Naive B cell (primary cell): Measurements from ENCODE around the gene EIF4G3. TPM values are rescaled to one million over a fixed set of nuclear protein-coding genes. Genes with fewer than 3 reads are reported as not detected.
"Not testable (repeated sequence)": the region's sequence is repeated elsewhere in the genome, so short reads cannot be mapped to it uniquely, and the experiment has no call there.

ENCODE experiments used
- ATAC-seq, 2 donors: fragments of 150-1000 bp; cut with Tn5 transposase; 2 replicates each; pipeline ENCODE4 v1.10.0; 2021; ENCODE audit warnings: low read depth in 2 of 2, mild to moderate bottlenecking in 2 of 2, moderate library complexity in 2 of 2
- DNase-seq: peaks from one replicate; pipeline ENCODE4 v3.0.0; 2022
- H3K27ac Mint-ChIP-seq, 6 donors: one replicate each; pipeline ENCODE4 v1.8.0; 2020 to 2022; ENCODE audit warnings: mild to moderate bottlenecking in 6 of 6, mixed read lengths in 6 of 6, moderate library complexity in 5 of 6, inconsistent platforms in 2 of 6
- H3K27me3 Mint-ChIP-seq, 3 donors: one replicate each; pipeline ENCODE4 v1.8.0; 2021 to 2022; ENCODE audit warnings: mixed read lengths in 3 of 3, mild to moderate bottlenecking in 1 of 3
- H3K36me3 Mint-ChIP-seq, 2 donors: one replicate each; pipeline ENCODE4 v1.8.0; 2020 to 2022; ENCODE audit warnings: mixed read lengths in 2 of 2, inconsistent platforms in 1 of 2, mild to moderate bottlenecking in 1 of 2
- H3K4me1 Mint-ChIP-seq, 3 donors: one replicate each; pipeline ENCODE4 v1.8.0; 2020 to 2022; ENCODE audit warnings: mixed read lengths in 3 of 3, inconsistent platforms in 1 of 3, mild to moderate bottlenecking in 1 of 3, moderate library complexity in 1 of 3
- H3K4me3 Mint-ChIP-seq, 8 donors: one replicate each; pipeline ENCODE4 v1.8.0; 2020 to 2022; ENCODE audit warnings: mild to moderate bottlenecking in 8 of 8, mixed read lengths in 8 of 8, moderate library complexity in 8 of 8, inconsistent platforms in 2 of 8
- H3K9me3 Mint-ChIP-seq, 7 donors: one replicate each; pipeline ENCODE4 v1.8.0; 2020 to 2022; ENCODE audit warnings: mixed read lengths in 7 of 7, mild to moderate bottlenecking in 5 of 7, inconsistent platforms in 2 of 7, moderate library complexity in 1 of 7
- polyA plus RNA-seq, 6 donors: library from polyadenylated mRNA; unstranded; fragments of 300-500 nt; fragmentation: Illumina TruSeq; gene quantifications; one replicate each; pipeline ENCODE4 v1.2.3, GENCODE V29; 2021; ENCODE audit warnings: low read depth in 6 of 6

Gene EIF4G3
- polyA plus RNA-seq, 6 donors from 2014 or later = 12.2 to 29.2 (median 16.0) TPM

DNA sequence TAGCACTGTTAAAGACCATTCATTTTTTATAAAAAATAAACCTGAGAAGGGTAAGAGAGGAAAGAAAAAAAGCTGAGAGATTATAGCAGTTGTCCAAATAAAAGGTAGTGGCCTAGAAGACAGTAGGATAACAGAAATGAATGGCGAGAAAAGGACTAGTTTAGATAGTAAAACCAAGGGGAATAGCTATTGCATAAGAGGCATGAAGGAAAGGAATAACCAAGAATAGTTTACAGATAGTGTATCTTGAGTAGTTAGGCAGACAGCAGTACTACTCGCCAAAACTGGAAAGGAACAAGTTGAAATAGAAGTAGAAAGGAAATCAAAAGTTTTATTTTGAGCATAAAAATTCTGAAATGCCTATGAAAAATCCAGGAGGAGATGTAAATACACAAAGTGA is 70.5 kb downstream of the EIF4G3 start:
- DNase-seq (no peak), ATAC-seq (no peak)
- Mint-ChIP-seq H3K36me3 (peaks cover 4 to 7% of the 10 kb centered on the region in 2 donors), H3K9me3 (no peaks in the 10 kb centered on the region), H3K27ac (peak overlapping the region in 1 of 6 donors; percentile 15), H3K27me3 (no peaks in the 10 kb centered on the region), H3K4me3 (no peak overlapping the region), H3K4me1 (no peaks in the 10 kb centered on the region)

DNA sequence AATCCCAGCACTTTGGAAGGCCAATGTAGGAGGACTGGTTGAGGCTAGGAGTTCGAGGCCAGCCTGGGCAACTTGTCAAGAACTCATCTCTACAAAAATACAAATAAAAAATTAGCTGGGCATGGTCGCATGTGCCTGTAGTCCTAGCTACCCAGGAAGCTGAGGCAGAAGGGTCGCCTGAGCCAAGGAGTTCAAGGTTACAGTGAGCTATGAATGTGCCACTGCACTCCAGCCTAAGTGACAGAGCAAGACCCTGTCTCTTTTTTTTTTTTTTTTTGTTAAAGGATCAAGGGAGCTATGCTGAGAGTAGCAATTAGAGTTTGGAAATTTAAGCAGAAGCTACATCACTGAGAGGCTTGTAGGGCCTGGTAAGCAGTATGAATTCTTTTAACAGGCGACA is 70.9 kb downstream of the EIF4G3 start:
- no peak for ATAC-seq
- peak overlapping the region in 3 of 6 donors; percentile 15 to 78 (median 49) for H3K27ac Mint-ChIP-seq

DNA sequence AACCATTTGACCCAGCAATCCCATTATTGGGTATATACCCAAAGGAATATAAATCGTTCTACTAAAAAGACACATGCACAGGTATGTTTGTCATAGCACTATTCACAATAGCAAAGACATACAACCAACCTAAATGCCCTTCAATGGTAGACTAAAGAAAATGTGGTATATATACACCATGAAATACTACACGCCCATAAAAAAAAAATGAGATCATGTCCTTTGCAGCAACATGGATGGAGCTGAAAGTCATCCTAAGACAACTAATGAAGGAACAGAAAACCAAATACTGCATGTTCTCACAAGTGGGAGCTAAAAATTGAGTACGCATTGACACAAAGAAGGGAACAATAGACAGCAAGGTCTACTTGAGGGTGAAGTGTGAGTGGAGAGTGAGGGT is 72.0 kb downstream of the EIF4G3 start:
- Mint-ChIP-seq H3K4me3 (no peak overlapping the region), H3K4me1 (peaks cover 0 to 9% (median 0%) of the 10 kb centered on the region in 3 donors), H3K27me3 (no peaks in the 10 kb centered on the region), H3K9me3 (no peaks in the 10 kb centered on the region), H3K36me3 (peaks cover 4 to 7% of the 10 kb centered on the region in 2 donors), H3K27ac (no peak overlapping the region)
- no peak for ATAC-seq
- no peak for DNase-seq

More for the DNA sequence above, 70.9 kb downstream of the EIF4G3 start:
- H3K4me1 Mint-ChIP-seq = peaks cover 0 to 1% (median 0%) of the 10 kb centered on the region in 3 donors
- peaks cover 4 to 7% of the 10 kb centered on the region in 2 donors for H3K36me3 Mint-ChIP-seq
- H3K9me3 Mint-ChIP-seq = no peaks in the 10 kb centered on the region
- H3K27me3 Mint-ChIP-seq = no peaks in the 10 kb centered on the region
- no peak for DNase-seq
- no peak overlapping the region for H3K4me3 Mint-ChIP-seq

DNA sequence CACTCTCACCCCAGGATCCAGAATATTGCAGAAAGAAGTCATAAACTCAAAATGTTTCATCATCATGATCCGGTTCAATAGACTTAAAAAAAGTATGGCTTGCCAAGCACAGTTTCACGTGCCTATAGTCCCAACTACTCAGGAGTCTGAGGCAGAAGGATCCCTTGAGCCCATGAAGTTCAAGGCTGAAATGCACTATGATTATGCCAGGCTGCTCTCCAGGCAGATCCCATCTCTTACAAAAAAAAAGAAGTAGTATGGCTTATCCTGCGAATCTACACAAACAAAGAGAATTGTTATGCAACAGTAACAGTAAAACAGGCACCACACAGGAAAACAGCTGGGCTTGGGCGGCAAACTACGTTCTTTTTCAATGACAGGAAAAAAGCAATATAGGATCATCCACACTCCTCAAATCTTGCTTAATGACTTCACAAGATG is 76.2 kb downstream of the EIF4G3 start:
- no peak for ATAC-seq
- H3K27me3 Mint-ChIP-seq = no peaks in the 10 kb centered on the region
- DNase-seq = no peak
- peaks cover 0 to 13% (median 7%) of the 10 kb centered on the region in 3 donors for H3K4me1 Mint-ChIP-seq
- H3K9me3 Mint-ChIP-seq = no peaks in the 10 kb centered on the region
- peaks cover 4 to 7% of the 10 kb centered on the region in 2 donors for H3K36me3 Mint-ChIP-seq
- H3K4me3 Mint-ChIP-seq = peak overlapping the region in 1 of 8 donors; percentile 10
- peak overlapping the region in 1 of 6 donors; percentile 83 for H3K27ac Mint-ChIP-seq

DNA sequence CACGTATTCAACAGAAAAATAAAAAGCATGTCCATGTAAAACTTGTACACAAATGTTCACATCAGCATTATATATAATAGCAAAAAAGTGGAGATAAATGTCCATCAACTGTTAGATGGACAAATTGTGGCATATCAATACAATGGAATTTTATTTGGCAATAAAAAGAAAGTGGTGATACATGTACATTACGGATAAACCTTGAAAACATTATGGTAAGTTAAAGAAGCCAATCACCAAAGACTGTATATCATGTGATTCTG is 76.9 kb downstream of the EIF4G3 start:
- H3K9me3 Mint-ChIP-seq = no peaks in the 10 kb centered on the region
- ATAC-seq = no peak

DNA sequence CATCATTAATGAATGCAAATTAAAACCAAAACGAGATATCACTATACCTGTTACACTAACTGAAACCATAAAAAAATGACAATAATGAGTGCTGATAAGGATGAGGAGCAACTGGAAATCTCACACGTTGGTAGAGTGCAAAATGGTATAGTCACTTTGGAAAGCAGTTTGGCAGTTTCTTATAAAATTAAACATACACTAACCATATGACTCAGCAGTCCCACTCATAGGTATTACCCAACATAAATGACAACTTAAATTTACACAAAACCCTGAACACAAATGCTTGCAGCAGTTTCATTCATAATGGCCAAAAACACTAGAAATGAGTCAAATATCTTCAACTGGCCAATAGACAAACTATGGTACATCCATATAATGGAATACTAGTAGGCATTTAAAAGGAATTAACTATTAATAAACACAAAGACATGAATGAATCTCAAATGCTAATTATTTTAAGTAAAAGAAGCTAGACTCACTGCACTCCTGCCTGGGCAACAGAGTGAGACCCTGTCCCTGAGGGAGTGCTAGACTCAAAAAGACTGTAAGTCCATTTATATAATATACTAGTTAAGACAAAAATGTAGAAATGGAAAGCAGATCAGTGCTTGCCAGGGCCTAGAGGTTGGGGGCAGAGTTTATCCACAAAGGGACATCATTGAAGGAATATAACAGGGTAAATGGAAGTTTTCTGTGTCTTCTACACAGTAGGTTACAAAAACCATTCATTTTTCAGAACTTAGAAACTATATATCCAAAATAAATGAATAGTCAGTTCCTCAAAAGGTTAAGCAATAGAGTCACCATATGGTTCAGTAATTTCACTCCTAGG is 77.4 kb downstream of the EIF4G3 start:
- Mint-ChIP-seq H3K4me1 (peaks cover 0 to 13% (median 7%) of the 10 kb centered on the region in 3 donors), H3K9me3 (peaks cover 0 to 3% (median 0%) of the 10 kb centered on the region in 7 donors), H3K36me3 (peaks cover 0 to 4% of the 10 kb centered on the region in 2 donors), H3K27me3 (no peaks in the 10 kb centered on the region), H3K4me3 (no peak overlapping the region), H3K27ac (peak overlapping the region in 3 of 6 donors; percentile 4 to 77 (median 69))
- no peak for DNase-seq
- no peak for ATAC-seq

More for the DNA sequence above, 76.9 kb downstream of the EIF4G3 start:
- no peak overlapping the region for H3K4me3 Mint-ChIP-seq
- H3K4me1 Mint-ChIP-seq = peaks cover 0 to 13% (median 7%) of the 10 kb centered on the region in 3 donors
- peaks cover 4 to 6% of the 10 kb centered on the region in 2 donors for H3K36me3 Mint-ChIP-seq
- no peaks in the 10 kb centered on the region for H3K27me3 Mint-ChIP-seq
- peak overlapping the region in 1 of 6 donors; percentile 4 for H3K27ac Mint-ChIP-seq
- DNase-seq = no peak

DNA sequence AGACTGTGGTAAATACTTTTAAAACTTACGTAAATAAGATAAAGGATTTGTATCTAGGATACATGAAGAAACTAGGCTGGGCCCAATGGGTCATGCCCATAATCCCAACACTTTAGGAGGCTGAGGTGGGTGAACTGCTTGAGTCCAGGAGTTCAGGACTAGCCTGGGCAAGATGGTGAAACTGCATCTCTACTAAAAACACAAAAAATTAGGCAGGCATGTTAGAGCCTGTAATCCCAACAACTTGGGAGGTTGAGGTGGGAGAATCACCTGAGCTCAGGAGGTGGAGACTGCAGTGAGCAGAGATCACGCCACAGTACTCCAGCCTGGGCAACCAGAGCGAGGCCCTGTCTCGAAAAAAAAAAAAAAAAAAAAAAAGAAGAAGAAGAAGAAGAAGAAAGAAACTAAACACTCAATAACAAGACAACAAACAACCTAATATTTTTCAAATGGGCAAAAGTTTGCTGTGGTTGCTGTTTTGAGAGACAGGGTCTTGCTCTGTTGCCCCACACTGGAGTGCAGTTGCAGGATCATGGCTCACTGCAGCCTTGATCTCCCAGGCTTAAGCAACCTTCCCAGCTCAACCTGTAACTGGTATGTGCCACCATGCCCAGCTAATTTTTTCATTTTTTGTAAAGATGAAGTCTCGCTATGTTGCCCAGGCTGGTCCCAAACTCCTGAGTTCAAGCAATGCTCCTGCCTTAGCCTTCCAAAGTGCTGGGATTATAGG is 78.3 kb downstream of the EIF4G3 start:
- DNase-seq = no peak
- H3K9me3 Mint-ChIP-seq = peaks cover 0 to 3% (median 0%) of the 10 kb centered on the region in 7 donors

DNA sequence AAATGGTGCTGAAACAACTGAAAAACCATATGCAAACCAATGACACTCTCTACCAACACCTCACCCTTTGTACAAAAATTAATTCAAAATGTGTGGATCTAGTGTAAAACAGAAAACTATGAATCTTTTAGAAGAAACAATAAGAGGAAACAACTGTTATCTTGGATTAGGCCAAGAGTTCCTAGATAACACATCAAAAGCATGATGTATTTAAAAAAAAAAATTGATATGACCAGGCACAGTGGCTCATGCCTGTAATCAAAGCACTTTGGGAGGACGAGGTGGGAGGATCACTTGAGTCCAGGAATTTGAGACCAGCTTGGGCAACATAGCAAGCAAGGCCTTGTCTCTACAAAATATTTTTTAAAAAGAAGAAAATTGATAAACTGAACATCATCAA is 79.0 kb downstream of the EIF4G3 start:
- Mint-ChIP-seq H3K4me3 (no peak overlapping the region), H3K36me3 (peaks cover 0 to 4% of the 10 kb centered on the region in 2 donors), H3K27me3 (no peaks in the 10 kb centered on the region), H3K9me3 (peaks cover 0 to 6% (median 0%) of the 10 kb centered on the region in 7 donors), H3K27ac (peak overlapping the region in 1 of 6 donors; percentile 78), H3K4me1 (peaks cover 0 to 13% (median 7%) of the 10 kb centered on the region in 3 donors)
- ATAC-seq (no peak), DNase-seq (no peak)

More for the DNA sequence above, 78.3 kb downstream of the EIF4G3 start:
- H3K36me3 Mint-ChIP-seq = peaks cover 0 to 4% of the 10 kb centered on the region in 2 donors
- H3K4me1 Mint-ChIP-seq = peaks cover 0 to 13% (median 7%) of the 10 kb centered on the region in 3 donors
- no peak overlapping the region for H3K4me3 Mint-ChIP-seq
- peak overlapping the region in 2 of 6 donors; percentile 77 to 78 for H3K27ac Mint-ChIP-seq
- H3K27me3 Mint-ChIP-seq = no peaks in the 10 kb centered on the region
- no peak for ATAC-seq

DNA sequence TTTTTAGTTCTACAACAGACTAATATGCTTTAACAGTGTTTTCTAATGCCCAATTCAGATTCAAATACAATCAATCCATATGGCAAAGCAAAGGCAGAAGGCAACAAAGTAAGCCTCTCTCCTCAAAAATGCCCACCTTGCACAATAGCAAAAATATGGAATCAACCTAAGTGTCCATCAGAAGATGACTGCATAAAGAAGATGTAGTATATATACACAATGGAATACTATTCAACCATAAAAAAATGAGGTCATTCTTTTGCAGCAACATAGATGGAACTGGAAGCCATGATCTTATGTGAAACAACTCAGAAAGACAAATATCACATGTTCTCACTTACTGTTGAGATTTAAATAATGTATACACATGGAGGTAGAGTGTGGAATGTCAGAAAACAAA is 80.7 kb downstream of the EIF4G3 start:
- peaks cover 0 to 4% of the 10 kb centered on the region in 2 donors for H3K36me3 Mint-ChIP-seq
- H3K27ac Mint-ChIP-seq = peak overlapping the region in 2 of 6 donors; percentile 17 to 79
- peaks cover 6 to 23% (median 18%) of the 10 kb centered on the region in 3 donors for H3K4me1 Mint-ChIP-seq

DNA sequence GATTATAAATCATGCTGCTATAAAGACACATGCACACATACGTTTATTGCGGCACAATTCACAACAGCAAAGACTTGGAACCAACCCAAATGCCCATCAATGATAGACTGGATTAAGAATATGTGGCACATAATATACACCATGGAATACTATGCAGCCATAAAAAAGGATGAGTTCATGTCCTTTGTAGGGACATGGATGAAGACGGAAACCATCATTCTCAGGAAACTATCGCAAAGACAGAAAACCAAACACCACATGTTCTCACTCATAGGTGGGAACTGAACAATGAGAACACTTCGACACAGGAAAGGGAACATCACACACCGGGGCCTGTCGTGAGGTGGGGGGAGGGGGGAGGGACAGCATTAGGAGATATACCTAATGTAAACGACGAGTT is 82.4 kb downstream of the EIF4G3 start:
- H3K9me3 Mint-ChIP-seq, H3K27me3 Mint-ChIP-seq, DNase-seq, H3K27ac Mint-ChIP-seq, ATAC-seq, H3K36me3 Mint-ChIP-seq, H3K4me3 Mint-ChIP-seq: not testable (repeated sequence)
- peaks cover 19 to 34% (median 26%) of the 10 kb centered on the region in 3 donors for H3K4me1 Mint-ChIP-seq

More for the DNA sequence above, 80.7 kb downstream of the EIF4G3 start:
- DNase-seq (no peak), ATAC-seq (no peak)
- H3K4me3 Mint-ChIP-seq = no peak overlapping the region
- H3K27me3 Mint-ChIP-seq = no peaks in the 10 kb centered on the region
- peaks cover 0 to 8% (median 0%) of the 10 kb centered on the region in 7 donors for H3K9me3 Mint-ChIP-seq

DNA sequence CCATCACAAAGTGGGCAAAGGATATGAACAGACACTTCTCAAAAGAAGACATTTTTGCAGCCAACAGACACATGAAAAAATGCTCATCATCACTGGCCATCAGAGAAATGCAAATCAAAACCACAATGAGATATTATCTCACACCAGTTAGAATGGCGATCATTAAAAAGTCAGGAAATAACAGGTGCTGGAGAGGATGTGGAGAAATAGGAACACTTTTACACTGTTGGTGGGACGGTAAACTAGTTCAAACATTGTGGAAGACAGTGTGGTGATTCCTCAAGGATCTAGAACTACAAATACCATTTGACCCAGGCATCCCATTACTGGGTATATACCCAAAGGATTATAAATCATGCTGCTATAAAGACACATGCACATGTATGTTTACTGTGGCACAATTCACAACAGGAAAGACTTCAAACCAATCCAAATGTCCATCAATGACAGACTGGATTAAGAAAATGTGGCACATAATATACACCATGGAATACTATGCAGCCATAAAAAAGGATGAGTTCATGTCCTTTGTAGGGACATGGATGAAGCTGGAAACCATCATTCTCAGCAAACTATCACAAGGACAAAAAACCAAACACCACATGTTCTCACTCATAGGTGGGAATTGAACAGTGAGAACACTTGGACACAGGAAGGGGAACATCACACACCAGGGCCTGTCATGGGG is 83.3 kb downstream of the EIF4G3 start:
- not testable (repeated sequence) for H3K36me3 Mint-ChIP-seq, H3K27me3 Mint-ChIP-seq, H3K27ac Mint-ChIP-seq, H3K9me3 Mint-ChIP-seq, ATAC-seq, H3K4me3 Mint-ChIP-seq, DNase-seq
- H3K4me1 Mint-ChIP-seq = peaks cover 24 to 33% (median 32%) of the 10 kb centered on the region in 3 donors

DNA sequence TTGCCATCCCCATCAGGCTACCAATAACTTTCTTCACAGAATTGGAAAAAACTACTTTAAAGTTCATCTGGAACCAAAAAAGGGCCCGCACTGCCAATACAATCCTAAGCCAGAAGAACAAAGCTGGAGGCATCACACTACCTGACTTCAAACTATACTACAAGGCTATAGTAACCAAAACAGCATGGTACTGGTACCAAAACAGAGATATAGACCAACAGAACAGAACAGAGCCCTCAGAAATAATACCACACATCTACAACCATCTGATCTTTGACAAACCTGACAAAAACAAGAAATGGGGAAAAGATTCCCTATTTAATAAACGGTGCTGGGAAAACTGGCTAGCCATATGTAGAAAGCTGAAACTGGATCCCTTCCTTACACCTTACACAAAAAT is 84.2 kb downstream of the EIF4G3 start:
- H3K27me3 Mint-ChIP-seq, DNase-seq, H3K4me3 Mint-ChIP-seq, H3K9me3 Mint-ChIP-seq, H3K36me3 Mint-ChIP-seq, ATAC-seq: not testable (repeated sequence)
- peak overlapping the region in 2 of 6 donors; percentile 10 to 90 for H3K27ac Mint-ChIP-seq
- peaks cover 24 to 33% (median 32%) of the 10 kb centered on the region in 3 donors for H3K4me1 Mint-ChIP-seq

DNA sequence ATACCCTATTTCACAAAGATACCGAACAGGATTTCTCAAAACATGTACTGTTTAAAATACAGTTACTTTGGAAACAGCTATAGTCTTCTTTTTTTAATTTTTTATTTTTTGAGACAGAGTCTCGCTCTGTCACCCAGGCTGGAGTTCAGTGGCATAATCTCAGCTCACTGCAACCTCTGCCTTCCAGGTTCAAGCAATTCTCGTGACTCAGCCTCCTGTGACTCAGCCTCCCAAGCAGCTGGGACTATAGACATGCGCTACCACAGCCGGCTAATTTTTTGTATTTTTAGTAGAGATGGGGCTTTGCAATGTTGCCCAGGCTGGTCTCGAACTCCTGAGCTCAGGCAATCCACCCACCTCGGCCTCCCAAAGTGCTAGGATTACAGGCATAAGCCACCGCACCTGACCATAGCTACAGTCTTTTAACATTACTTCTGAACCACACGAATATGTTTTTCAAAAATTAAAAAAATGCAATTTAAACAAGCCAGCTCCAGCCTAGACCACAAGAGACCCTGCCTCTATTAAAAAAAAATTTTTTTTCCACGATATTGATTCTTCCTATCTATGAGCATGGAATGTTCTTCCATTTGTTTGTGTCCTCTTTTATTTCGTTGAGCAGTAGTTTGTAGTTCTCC is 85.5 kb downstream of the EIF4G3 start:
- H3K4me3 Mint-ChIP-seq = peak overlapping the region in 1 of 8 donors; percentile 13
- peaks cover 27 to 33% (median 32%) of the 10 kb centered on the region in 3 donors for H3K4me1 Mint-ChIP-seq
- H3K9me3 Mint-ChIP-seq = not testable (repeated sequence)

More for the DNA sequence above, 85.5 kb downstream of the EIF4G3 start:
- H3K27ac Mint-ChIP-seq = peak overlapping the region in 4 of 6 donors; percentile 57 to 94 (median 65)
- H3K36me3 Mint-ChIP-seq, H3K27me3 Mint-ChIP-seq, DNase-seq, ATAC-seq: not testable (repeated sequence)
